Measurements from ENCODE around the gene OR8A1.

- TF ChIP-seq POLR2A (IDR thresholded peaks at IDR 0.05) (no peak), EP300 (IDR thresholded peaks at IDR 0.05) (no peak)
Measured at GRCh38 chr11:124608147-124608546, 38.4 kb downstream of the OR8A1 start.

Data from stomach (tissue), 4 donors.